Measurements from ENCODE around the gene NECAP2. TPM values are rescaled to one million over a fixed set of nuclear protein-coding genes. Genes with fewer than 3 reads are reported as not detected.

Gene NECAP2
- total and polyA plus RNA-seq, 2 experiments from 2014 or later = 48.9 to 55.2 TPM

GRCh38 chr1:16410803-16411202, 29.7 kb upstream of the NECAP2 start:
- Histone ChIP-seq H3K4me2 (no peak overlapping the region), H4K20me1 (ENCODE audit: insufficient read depth, poor library complexity, severe bottlenecking) (no peaks in the 10 kb centered on the region), H3K36me3 (replicated peaks; ENCODE audit: insufficient read depth, low read depth) (no peaks in the 10 kb centered on the region), H3K79me2 (no peaks in the 10 kb centered on the region), H3K4me3 (no peak overlapping the region), H3K27ac (no peak overlapping the region), H3K9me3 (ENCODE audit: low read depth) (no peaks in the 10 kb centered on the region), H2AFZ (no peak overlapping the region), H3K9me2 (replicated peaks; ENCODE audit: insufficient read depth) (no peaks in the 10 kb centered on the region), H3K4me1 (ENCODE audit: insufficient read depth) (no peaks in the 10 kb centered on the region), H3K27me3 (no peaks in the 10 kb centered on the region)
- WGBS (ENCODE audit: low lambda C conversion rate, missing lambda C conversion rate) = 95% methylated on average over 5 of the region's 5 CpGs
- TF ChIP-seq EZH2phosphoT487 (IDR thresholded peaks at IDR 0.05; ENCODE audit: low read depth, severe bottlenecking, unreplicated experiment) (no peak), EZH2 (IDR thresholded peaks at IDR 0.05; ENCODE audit: borderline replicate concordance) (no peak), CTCF (IDR thresholded peaks at IDR 0.05; ENCODE audit: poor library complexity) (no peak)
- DNase-seq (ENCODE audit: low spot score) = no peak

- Histone ChIP-seq H3K4me2 (no peak overlapping the region), H3K4me1 (ENCODE audit: insufficient read depth) (no peaks in the 10 kb centered on the region), H3K4me3 (no peak overlapping the region), H3K79me2 (no peaks in the 10 kb centered on the region), H3K9me3 (ENCODE audit: low read depth) (no peaks in the 10 kb centered on the region), H3K36me3 (replicated peaks; ENCODE audit: insufficient read depth, low read depth) (no peaks in the 10 kb centered on the region), H3K27ac (no peak overlapping the region), H2AFZ (no peak overlapping the region), H3K9me2 (replicated peaks; ENCODE audit: insufficient read depth) (no peaks in the 10 kb centered on the region), H3K27me3 (no peaks in the 10 kb centered on the region), H4K20me1 (ENCODE audit: insufficient read depth, poor library complexity, severe bottlenecking) (no peaks in the 10 kb centered on the region)
- TF ChIP-seq EZH2phosphoT487 (IDR thresholded peaks at IDR 0.05; ENCODE audit: low read depth, severe bottlenecking, unreplicated experiment) (no peak), EZH2 (IDR thresholded peaks at IDR 0.05; ENCODE audit: borderline replicate concordance) (no peak)
- DNase-seq (ENCODE audit: low spot score) = no peak
- 92% methylated on average over 3 of the region's 3 CpGs for WGBS (ENCODE audit: low lambda C conversion rate, missing lambda C conversion rate)
These were observed 27.3 kb upstream of the NECAP2 start for GRCh38 chr1:16413191-16413590.

GRCh38 chr1:16418823-16419425, 21.6 kb upstream of the NECAP2 start:
- H3K27ac ChIP-seq = no peak overlapping the region
- 81% methylated on average over 7 of the region's 7 CpGs for WGBS (ENCODE audit: low lambda C conversion rate, missing lambda C conversion rate)
- no peak for DNase-seq (ENCODE audit: low spot score)
- no peak overlapping the region for H3K4me3 ChIP-seq
- no peaks in the 10 kb centered on the region for H3K9me2 ChIP-seq (replicated peaks; ENCODE audit: insufficient read depth)
- no peak overlapping the region for H3K4me2 ChIP-seq
- no peaks in the 10 kb centered on the region for H3K27me3 ChIP-seq
- TF ChIP-seq EZH2phosphoT487 (IDR thresholded peaks at IDR 0.05; ENCODE audit: low read depth, severe bottlenecking, unreplicated experiment) (no peak), EZH2 (IDR thresholded peaks at IDR 0.05; ENCODE audit: borderline replicate concordance) (no peak), CTCF (IDR thresholded peaks at IDR 0.05; ENCODE audit: poor library complexity) (no peak)
- no peaks in the 10 kb centered on the region for H3K36me3 ChIP-seq (replicated peaks; ENCODE audit: insufficient read depth, low read depth)
- H3K9me3 ChIP-seq (ENCODE audit: low read depth) = no peaks in the 10 kb centered on the region
- H4K20me1 ChIP-seq (ENCODE audit: insufficient read depth, poor library complexity, severe bottlenecking) = no peaks in the 10 kb centered on the region
- no peaks in the 10 kb centered on the region for H3K4me1 ChIP-seq (ENCODE audit: insufficient read depth)
- H3K79me2 ChIP-seq = no peaks in the 10 kb centered on the region
- H2AFZ ChIP-seq = no peak overlapping the region

GRCh38 chr1:16420424-16421118, 20.0 kb upstream of the NECAP2 start:
- Histone ChIP-seq H2AFZ (no peak overlapping the region), H3K36me3 (replicated peaks; ENCODE audit: insufficient read depth, low read depth) (no peaks in the 10 kb centered on the region), H3K4me2 (no peak overlapping the region), H3K79me2 (no peaks in the 10 kb centered on the region), H3K27me3 (no peaks in the 10 kb centered on the region), H3K9me3 (ENCODE audit: low read depth) (no peaks in the 10 kb centered on the region), H3K4me3 (no peak overlapping the region), H4K20me1 (ENCODE audit: insufficient read depth, poor library complexity, severe bottlenecking) (no peaks in the 10 kb centered on the region), H3K27ac (no peak overlapping the region), H3K4me1 (ENCODE audit: insufficient read depth) (no peaks in the 10 kb centered on the region), H3K9me2 (replicated peaks; ENCODE audit: insufficient read depth) (no peaks in the 10 kb centered on the region)
- TF ChIP-seq CTCF (IDR thresholded peaks at IDR 0.05; ENCODE audit: poor library complexity) = no peak
- no peak for TF ChIP-seq EZH2 (IDR thresholded peaks at IDR 0.05; ENCODE audit: borderline replicate concordance)
- TF ChIP-seq EZH2phosphoT487 (IDR thresholded peaks at IDR 0.05; ENCODE audit: low read depth, severe bottlenecking, unreplicated experiment) = no peak
- WGBS (ENCODE audit: low lambda C conversion rate, missing lambda C conversion rate) = 82% methylated on average over 9 of the region's 9 CpGs
- DNase-seq (ENCODE audit: low spot score) = no peak

All from hepatocyte (in vitro differentiated cells).